IPS-NIHi7 (cell line): ENCODE results near the gene POLR2J.
"Not testable (repeated sequence)": the region's sequence is repeated elsewhere in the genome, so short reads cannot be mapped to it uniquely, and the experiment has no call there.

Source experiments
- DNase-seq: peaks from one replicate; pipeline ENCODE4 v3.0.0; 2012; ENCODE audit warnings: mixed read lengths; ENCODE audit errors: extremely low spot score

Gene POLR2J

GRCh38 chr7:102478314-102479208 lies at the start of gene POLR2J:
TSS of gene POLR2J (minus strand) at chr7:102478922. CDS start at chr7:102478860, 62 bp downstream.
- not testable (repeated sequence) for DNase-seq

GRCh38 chr7:102527822-102528793 lies 49.4 kb upstream of the POLR2J start:
- DNase-seq: not testable (repeated sequence)

GRCh38 chr7:102527182-102527581 lies 48.5 kb upstream of the POLR2J start:
- DNase-seq: not testable (repeated sequence)

- not testable (repeated sequence) for DNase-seq
These were observed 46.1 kb upstream of the POLR2J start for GRCh38 chr7:102524803-102525202.

GRCh38 chr7:102520797-102521196 lies 42.1 kb upstream of the POLR2J start:
- not testable (repeated sequence) for DNase-seq

- not testable (repeated sequence) for DNase-seq
These were observed 38.9 kb upstream of the POLR2J start, which contains the start of gene RASA4B for GRCh38 chr7:102517550-102518147. TSS of gene RASA4B (minus strand) at chr7:102517777. CDS start at chr7:102517710, 67 bp downstream.

GRCh38 chr7:102516951-102517350 lies 38.2 kb upstream of the POLR2J start:
- not testable (repeated sequence) for DNase-seq

GRCh38 chr7:102515889-102516288 lies 37.2 kb upstream of the POLR2J start:
- DNase-seq: not testable (repeated sequence)

GRCh38 chr7:102514881-102515721 lies 36.4 kb upstream of the POLR2J start:
- DNase-seq: not testable (repeated sequence)

- DNase-seq: not testable (repeated sequence)
These were observed 34.0 kb upstream of the POLR2J start for GRCh38 chr7:102512642-102513221.

GRCh38 chr7:102511860-102512522 lies 33.3 kb upstream of the POLR2J start:
- not testable (repeated sequence) for DNase-seq

- DNase-seq: not testable (repeated sequence)
These were observed 31.9 kb upstream of the POLR2J start for GRCh38 chr7:102510575-102510974.

- DNase-seq: not testable (repeated sequence)
These were observed 28.8 kb upstream of the POLR2J start for GRCh38 chr7:102507410-102508088.

GRCh38 chr7:102505298-102506185 lies 26.8 kb upstream of the POLR2J start:
- not testable (repeated sequence) for DNase-seq

- DNase-seq: not testable (repeated sequence)
These were observed 24.4 kb upstream of the POLR2J start for GRCh38 chr7:102503141-102503540.

- DNase-seq: not testable (repeated sequence)
These were observed 19.6 kb upstream of the POLR2J start for GRCh38 chr7:102498321-102498720.

GRCh38 chr7:102497308-102497707 lies 18.6 kb upstream of the POLR2J start:
- DNase-seq: not testable (repeated sequence)

- DNase-seq: not testable (repeated sequence)
These were observed 18.1 kb upstream of the POLR2J start for GRCh38 chr7:102496861-102497260.
